Activated CD4-positive, alpha-beta memory T cell treated with anti-CD3 and anti-CD28 coated beads, Interleukin-2, amount 10 ng/mL, durations not matched to agents 7 days and 5 days (primary cell): ENCODE measurements around the gene TRPC4. TPM values are rescaled to one million over a fixed set of nuclear protein-coding genes. Genes with fewer than 3 reads are reported as not detected.

ENCODE experiments used
- CTCF ChIA-PET: fragments of 350-600 bp; sonication (Branson Sonifier 250); formaldehyde crosslinking; loops from one replicate; lab custom pipeline; 2021; ENCODE audit warnings: antibody characterized with exemption, inconsistent platforms; lab: Charles Lee
- POLR2A ChIA-PET: fragments of 350-600 bp; sonication (Branson Sonifier 250); formaldehyde crosslinking; loops from one replicate; lab custom pipeline; 2021; ENCODE audit warnings: antibody characterized with exemption; lab: Charles Lee
- DNase-seq: peaks from one replicate; pipeline ENCODE4 v3.0.0-alpha.2; 2020
- H3K27ac Mint-ChIP-seq: one replicate; pipeline ENCODE4 v1.8.0; 2021; ENCODE audit warnings: mild to moderate bottlenecking, mixed read lengths
- H3K27me3 Mint-ChIP-seq: one replicate; pipeline ENCODE4 v1.8.0; 2021; ENCODE audit warnings: mixed read lengths
- H3K36me3 Mint-ChIP-seq: one replicate; pipeline ENCODE4 v1.8.0; 2021; ENCODE audit warnings: low read depth, mixed read lengths
- H3K4me1 Mint-ChIP-seq: one replicate; pipeline ENCODE4 v1.8.0; 2021; ENCODE audit warnings: mixed read lengths
- H3K4me3 Mint-ChIP-seq: one replicate; pipeline ENCODE4 v1.8.0; 2021; ENCODE audit warnings: mild to moderate bottlenecking, mixed read lengths
- H3K9me3 Mint-ChIP-seq: one replicate; pipeline ENCODE4 v1.8.0; 2021; ENCODE audit warnings: mixed read lengths
- total RNA-seq, 2 experiments: library from RNA; stranded (reverse); gene quantifications; one replicate each; pipeline ENCODE4 v1.2.3, GENCODE V29; 2021

The TRPC4 gene
- total RNA-seq, 2 experiments from 2014 or later, result not detected

DNA sequence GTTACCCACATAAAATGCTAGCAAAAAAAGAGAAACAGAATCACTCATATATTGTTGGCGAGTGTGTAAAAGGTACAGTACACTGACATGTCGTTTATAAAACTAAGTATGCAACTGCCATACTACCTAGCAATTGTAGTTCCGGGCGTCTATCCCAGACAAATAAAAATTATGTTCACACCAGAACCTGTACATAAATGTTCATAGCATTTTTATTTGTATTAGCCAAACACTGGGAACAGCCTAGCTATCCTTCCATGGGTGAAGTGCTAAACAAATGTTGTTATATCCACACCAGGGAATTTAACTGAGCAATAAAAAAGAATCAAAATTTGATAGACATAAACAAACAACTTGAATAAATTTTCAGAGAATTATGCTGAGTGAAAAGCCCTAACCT is 242.1 kb downstream of the TRPC4 start:
- ChIA-PET CTCF (no interaction called here), POLR2A (no interaction called here)
- Mint-ChIP-seq H3K4me3 (no peak overlapping the region), H3K4me1 (no peaks in the 10 kb centered on the region), H3K27me3 (no peaks in the 10 kb centered on the region), H3K9me3 (no peaks in the 10 kb centered on the region), H3K36me3 (no peaks in the 10 kb centered on the region), H3K27ac (no peak overlapping the region)
- no peak for DNase-seq

DNA sequence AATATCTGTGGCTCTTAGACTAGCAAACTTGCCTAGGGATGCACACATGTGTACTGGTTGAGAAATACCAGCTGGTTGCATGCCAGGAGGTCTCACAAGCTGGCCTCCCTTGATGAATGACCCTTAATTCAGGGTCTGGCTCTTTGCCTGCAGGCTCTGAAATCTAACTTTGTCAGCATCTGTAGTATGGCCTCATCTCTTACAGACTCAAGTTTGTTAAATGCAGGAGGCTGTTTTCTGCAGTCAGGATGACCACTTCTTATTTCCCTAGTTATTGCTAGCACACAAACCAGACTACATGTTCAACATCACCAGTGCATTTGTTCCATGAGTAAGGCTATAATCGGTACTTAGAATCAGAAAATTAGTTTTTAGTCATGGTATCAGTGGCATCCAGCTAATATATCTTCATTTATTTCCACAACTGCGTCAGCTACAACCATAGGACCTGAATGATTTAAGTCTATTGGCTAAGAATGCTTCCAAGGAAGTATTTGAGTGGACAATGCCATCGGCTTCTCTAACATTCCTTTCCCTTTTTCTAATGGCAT is 247.7 kb downstream of the TRPC4 start:
- H3K27me3 Mint-ChIP-seq, result no peaks in the 10 kb centered on the region
- H3K36me3 Mint-ChIP-seq, result no peaks in the 10 kb centered on the region
- peaks cover 2% of the 10 kb centered on the region for H3K9me3 Mint-ChIP-seq
- POLR2A ChIA-PET, result no interaction called here
- no peak for DNase-seq
- CTCF ChIA-PET, result no interaction called here
- H3K27ac Mint-ChIP-seq, result no peak overlapping the region
- no peaks in the 10 kb centered on the region for H3K4me1 Mint-ChIP-seq
- H3K4me3 Mint-ChIP-seq, result no peak overlapping the region

DNA sequence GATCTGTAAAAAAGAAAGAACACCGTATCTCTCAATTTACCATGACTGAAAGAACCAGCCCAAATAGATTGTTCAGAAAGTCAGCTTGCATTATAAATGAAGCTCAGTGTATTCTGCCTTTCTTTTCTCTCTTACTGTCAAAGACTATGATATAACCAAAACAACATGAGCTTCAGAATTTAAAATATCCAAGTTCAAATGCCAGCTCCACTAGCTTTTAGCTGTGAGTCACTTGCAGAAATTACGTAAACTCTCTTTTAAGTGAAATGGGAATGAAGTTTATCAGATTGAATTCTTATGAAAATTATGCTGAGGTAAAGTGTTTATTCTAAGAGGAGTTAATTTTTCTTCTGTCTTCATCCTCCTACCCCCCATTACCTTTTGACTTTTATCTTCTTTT is 251.0 kb downstream of the TRPC4 start:
- Mint-ChIP-seq H3K27me3 (no peaks in the 10 kb centered on the region), H3K4me3 (no peak overlapping the region), H3K36me3 (no peaks in the 10 kb centered on the region), H3K9me3 (peaks cover 2% of the 10 kb centered on the region), H3K4me1 (no peaks in the 10 kb centered on the region), H3K27ac (no peak overlapping the region)
- CTCF ChIA-PET, result no interaction called here
- DNase-seq, result no peak
- POLR2A ChIA-PET, result no interaction called here

DNA sequence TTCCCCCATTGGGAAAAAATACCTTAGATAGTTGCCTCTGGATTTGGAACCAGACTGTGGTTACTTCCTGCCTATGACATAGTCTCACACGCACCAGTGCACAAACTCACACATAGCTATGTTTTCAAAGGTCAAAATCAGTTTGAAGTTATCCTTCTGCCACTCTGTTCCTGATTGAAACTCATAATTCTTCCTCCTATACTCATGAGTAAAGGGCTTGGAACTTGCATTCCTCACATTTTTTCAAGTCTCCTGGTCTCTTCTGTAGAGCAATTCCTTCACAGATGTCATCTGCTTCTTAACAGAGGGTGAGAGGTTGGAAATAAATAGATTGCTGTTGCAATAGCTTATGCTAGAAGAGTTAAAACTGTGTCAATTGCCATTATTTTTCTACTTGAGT is 252.4 kb downstream of the TRPC4 start:
- H3K27me3 Mint-ChIP-seq, result no peaks in the 10 kb centered on the region
- no peak overlapping the region for H3K4me3 Mint-ChIP-seq
- POLR2A ChIA-PET, result no interaction called here
- peaks cover 2% of the 10 kb centered on the region for H3K9me3 Mint-ChIP-seq
- no peaks in the 10 kb centered on the region for H3K4me1 Mint-ChIP-seq
- no peak overlapping the region for H3K27ac Mint-ChIP-seq
- DNase-seq, result no peak
- H3K36me3 Mint-ChIP-seq, result no peaks in the 10 kb centered on the region
- CTCF ChIA-PET, result no interaction called here

DNA sequence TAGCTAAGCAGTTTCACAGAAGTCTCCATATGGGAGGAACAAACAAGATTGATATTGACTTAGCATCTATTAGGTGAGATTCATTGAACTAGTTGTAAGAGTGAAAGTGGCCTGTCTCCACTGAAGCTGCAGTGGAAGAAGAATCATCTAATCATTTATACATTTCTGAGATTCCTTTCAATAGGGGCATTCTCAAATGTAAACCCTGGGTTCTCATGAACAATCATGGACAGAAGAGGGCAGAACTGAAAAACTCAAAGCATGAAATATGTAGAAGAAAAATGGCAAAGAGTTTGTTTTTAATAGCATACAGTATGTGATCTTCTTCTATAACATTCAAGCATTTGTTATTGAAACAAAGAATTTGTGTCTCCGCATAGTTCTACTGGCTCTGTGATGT is 253.4 kb downstream of the TRPC4 start:
- no peaks in the 10 kb centered on the region for H3K27me3 Mint-ChIP-seq
- ChIA-PET CTCF (no interaction called here), POLR2A (no interaction called here)
- H3K36me3 Mint-ChIP-seq, result no peaks in the 10 kb centered on the region
- H3K4me1 Mint-ChIP-seq, result no peaks in the 10 kb centered on the region
- DNase-seq, result no peak
- H3K4me3 Mint-ChIP-seq, result no peak overlapping the region
- H3K27ac Mint-ChIP-seq, result no peak overlapping the region
- peaks cover 2% of the 10 kb centered on the region for H3K9me3 Mint-ChIP-seq

DNA sequence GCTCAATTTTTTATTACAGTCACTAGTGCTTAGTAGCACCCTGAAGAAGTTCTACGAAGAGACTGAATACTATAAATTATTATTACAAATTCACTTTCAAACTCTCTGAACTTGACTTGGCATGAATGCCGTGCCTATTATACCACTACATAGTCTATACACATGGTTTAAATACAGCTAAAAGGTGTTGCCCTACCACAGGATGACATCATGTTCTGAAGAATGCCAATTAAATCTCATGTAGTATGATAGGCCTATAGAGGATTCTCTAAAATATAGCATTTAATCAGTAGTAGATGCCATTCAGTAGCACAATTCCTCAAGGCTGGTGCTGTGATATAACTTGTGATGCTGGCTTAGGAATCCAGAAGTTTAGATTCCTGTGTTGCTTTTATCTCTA is 254.3 kb downstream of the TRPC4 start:
- H3K4me1 Mint-ChIP-seq, result no peaks in the 10 kb centered on the region
- POLR2A ChIA-PET, result no interaction called here
- CTCF ChIA-PET, result no interaction called here
- DNase-seq, result no peak
- H3K4me3 Mint-ChIP-seq, result no peak overlapping the region
- no peak overlapping the region for H3K27ac Mint-ChIP-seq
- peaks cover 2% of the 10 kb centered on the region for H3K9me3 Mint-ChIP-seq
- no peaks in the 10 kb centered on the region for H3K27me3 Mint-ChIP-seq
- no peaks in the 10 kb centered on the region for H3K36me3 Mint-ChIP-seq

DNA sequence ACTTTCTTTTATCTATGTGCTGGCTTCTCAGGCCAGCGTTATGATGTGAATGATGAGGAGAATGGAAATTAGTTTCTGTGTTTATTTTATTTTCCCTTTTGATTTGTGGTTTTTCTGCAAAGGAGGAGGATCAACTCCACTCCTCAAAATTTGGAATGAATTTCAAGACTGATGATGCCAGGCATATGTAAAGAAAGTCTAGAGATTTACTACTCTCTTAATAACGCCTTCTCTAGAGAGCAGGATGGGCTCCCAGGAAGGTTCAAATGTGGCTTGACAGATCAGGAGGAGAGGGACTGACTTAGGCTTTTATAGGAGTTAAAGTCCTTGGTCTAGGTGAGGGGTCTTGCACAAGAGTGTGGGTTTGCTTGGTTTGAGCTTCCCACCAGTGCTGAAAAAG is 255.9 kb downstream of the TRPC4 start:
- POLR2A ChIA-PET, result no interaction called here
- Mint-ChIP-seq H3K27ac (no peak overlapping the region), H3K4me3 (no peak overlapping the region), H3K9me3 (no peaks in the 10 kb centered on the region), H3K4me1 (no peaks in the 10 kb centered on the region), H3K36me3 (no peaks in the 10 kb centered on the region), H3K27me3 (no peaks in the 10 kb centered on the region)
- no peak for DNase-seq
- CTCF ChIA-PET, result no interaction called here

DNA sequence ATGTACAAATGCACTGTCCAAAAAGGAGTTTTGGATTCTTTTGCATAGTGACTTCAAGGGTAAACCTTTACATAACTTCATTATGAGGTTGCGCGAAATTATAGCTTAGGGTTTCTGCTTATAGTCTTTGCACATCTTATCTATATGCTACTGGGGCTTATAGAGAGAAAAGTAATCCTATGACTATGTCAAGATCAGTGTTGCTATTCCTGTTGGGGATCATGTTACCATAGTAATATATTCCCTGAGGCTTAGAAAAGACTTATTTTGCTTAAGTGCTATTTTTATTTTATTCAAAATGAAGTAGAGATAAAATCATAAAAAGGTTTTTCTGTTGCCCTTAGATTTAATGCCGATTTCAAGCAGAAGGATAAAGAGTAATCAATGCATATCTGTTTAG is 256.3 kb downstream of the TRPC4 start:
- Mint-ChIP-seq H3K27ac (no peak overlapping the region), H3K27me3 (no peaks in the 10 kb centered on the region), H3K4me3 (no peak overlapping the region), H3K4me1 (no peaks in the 10 kb centered on the region), H3K9me3 (no peaks in the 10 kb centered on the region), H3K36me3 (no peaks in the 10 kb centered on the region)
- DNase-seq, result no peak
- ChIA-PET POLR2A (no interaction called here), CTCF (no interaction called here)

DNA sequence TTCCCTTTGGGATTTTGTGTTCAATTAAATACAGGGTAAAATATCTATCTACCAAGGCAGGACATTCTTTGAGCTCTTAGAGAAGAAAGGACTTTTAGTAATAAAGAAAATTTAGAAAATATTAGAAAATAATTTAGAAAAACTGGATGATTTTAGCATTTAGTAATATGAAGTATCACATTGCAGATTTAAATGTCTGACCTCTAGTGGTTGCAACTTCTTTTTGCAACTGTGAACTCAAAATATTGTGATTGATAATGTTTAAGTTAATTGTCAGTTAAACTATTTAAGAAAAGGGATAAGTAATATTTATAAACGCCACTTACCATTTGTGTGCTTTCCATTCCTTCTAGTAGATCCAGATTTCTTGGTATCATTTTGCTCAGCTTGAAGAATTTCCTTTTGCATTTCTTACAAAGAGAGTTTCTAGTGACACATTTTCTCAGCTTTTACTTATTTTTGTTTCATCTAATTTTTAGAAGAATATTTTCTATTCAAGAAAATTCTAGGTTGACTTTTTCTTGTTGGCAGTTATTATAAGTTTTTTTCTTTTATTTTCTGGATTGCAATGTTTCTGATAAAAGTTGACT is 260.7 kb downstream of the TRPC4 start:
- ChIA-PET CTCF (no interaction called here), POLR2A (no interaction called here)
- no peak overlapping the region for H3K4me3 Mint-ChIP-seq
- H3K4me1 Mint-ChIP-seq, result no peaks in the 10 kb centered on the region
- DNase-seq, result no peak
- H3K27me3 Mint-ChIP-seq, result no peaks in the 10 kb centered on the region
- no peak overlapping the region for H3K27ac Mint-ChIP-seq
- no peaks in the 10 kb centered on the region for H3K36me3 Mint-ChIP-seq
- peaks cover 6% of the 10 kb centered on the region for H3K9me3 Mint-ChIP-seq

DNA sequence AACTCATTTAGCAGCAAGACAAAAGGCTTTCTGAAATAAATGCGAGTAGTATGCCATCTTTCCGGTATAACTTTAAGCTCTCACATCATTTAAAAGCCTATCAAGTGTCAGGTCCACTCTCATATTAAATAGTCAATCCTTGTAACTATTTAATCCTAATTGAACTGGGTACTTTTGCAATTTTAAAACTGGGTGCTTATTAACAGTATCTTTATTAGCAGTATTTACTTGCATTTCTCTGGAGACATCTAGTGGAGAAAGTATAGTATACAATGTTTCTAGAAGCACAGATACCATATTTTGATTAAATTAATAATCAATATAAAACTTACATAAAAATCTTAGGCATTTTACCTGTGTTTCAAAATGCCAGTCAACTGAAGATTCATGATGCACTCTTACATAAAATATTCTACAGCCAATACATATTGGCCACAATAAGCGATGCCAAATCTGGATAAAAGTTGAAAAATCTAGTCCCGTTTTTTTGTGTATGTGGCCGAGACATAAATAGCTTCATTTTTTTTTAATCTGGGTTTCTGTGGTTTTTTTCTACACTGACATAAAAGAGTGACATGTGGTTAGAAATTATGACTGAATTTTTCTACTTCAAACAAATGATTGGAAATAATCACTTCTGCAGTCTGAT is 266.7 kb downstream of the TRPC4 start:
- POLR2A ChIA-PET, result no interaction called here

DNA sequence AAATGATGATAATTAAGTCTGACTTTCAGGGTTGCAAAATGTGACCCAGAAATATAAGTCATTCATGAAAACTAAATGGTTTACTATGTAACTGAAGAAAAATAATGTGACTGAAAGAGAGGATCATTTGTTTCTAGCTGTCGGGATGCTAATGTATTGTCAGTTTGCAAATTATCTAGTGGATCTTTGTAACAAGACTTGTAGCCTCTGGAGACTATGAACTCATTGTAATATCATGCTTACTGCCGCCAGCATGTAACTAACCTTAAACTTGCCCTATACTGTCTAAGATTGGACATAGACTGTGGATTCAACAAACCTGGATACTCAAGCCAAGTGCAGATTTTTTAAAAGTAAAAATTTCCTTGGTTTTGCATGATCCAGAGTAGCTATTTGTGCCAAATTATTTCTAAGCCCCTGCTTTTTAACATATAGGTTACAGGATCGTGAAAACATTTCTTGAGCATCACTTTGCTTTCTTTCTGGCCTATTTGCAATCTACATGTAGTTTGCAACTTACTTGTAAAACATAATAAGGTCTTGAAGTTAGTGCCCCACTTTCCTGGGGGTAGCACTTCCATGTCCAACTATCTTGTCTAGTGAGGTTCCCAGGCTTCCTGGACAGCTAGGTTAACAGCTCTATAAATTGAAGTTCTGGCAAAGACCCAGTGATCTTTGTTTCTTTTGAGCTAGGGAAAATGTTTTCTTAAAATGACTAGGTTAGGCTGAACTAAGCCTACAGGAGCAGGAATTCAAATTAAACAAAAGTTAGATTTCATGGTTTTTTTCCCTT is 267.7 kb downstream of the TRPC4 start:
- Mint-ChIP-seq H3K9me3 (peaks cover 2% of the 10 kb centered on the region), H3K36me3 (no peaks in the 10 kb centered on the region), H3K4me1 (no peaks in the 10 kb centered on the region), H3K27ac (no peak overlapping the region), H3K27me3 (no peaks in the 10 kb centered on the region), H3K4me3 (no peak overlapping the region)
- CTCF ChIA-PET, result no interaction called here
- DNase-seq, result no peak
- POLR2A ChIA-PET, result no interaction called here

More for the DNA sequence above, 266.7 kb downstream of the TRPC4 start:
- Mint-ChIP-seq H3K4me1 (no peaks in the 10 kb centered on the region), H3K27ac (no peak overlapping the region), H3K4me3 (no peak overlapping the region), H3K36me3 (no peaks in the 10 kb centered on the region), H3K27me3 (no peaks in the 10 kb centered on the region), H3K9me3 (peaks cover 6% of the 10 kb centered on the region)
- DNase-seq, result no peak
- CTCF ChIA-PET, result no interaction called here

DNA sequence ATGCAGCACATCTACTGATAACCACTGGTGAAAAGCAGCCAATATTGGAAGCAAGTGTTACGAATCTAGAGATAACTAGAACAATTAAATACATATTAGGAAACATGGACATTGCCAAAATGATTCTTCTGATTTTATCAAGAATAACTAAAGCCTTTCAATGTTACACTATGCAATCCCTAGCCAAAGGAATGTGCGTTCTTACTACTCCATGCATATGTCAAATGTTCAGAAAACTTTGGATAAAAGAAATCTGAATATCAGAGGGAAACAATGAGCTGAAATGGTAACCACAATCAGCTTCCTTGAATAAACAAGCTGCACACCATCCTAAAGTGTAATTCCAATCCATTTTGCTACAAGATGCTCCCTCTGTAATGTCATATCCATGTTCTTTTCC is 270.1 kb downstream of the TRPC4 start:
- Mint-ChIP-seq H3K27me3 (no peaks in the 10 kb centered on the region), H3K4me3 (no peak overlapping the region), H3K27ac (no peak overlapping the region), H3K36me3 (no peaks in the 10 kb centered on the region), H3K9me3 (no peaks in the 10 kb centered on the region), H3K4me1 (no peaks in the 10 kb centered on the region)
- CTCF ChIA-PET, result no interaction called here
- no peak for DNase-seq
- POLR2A ChIA-PET, result no interaction called here

DNA sequence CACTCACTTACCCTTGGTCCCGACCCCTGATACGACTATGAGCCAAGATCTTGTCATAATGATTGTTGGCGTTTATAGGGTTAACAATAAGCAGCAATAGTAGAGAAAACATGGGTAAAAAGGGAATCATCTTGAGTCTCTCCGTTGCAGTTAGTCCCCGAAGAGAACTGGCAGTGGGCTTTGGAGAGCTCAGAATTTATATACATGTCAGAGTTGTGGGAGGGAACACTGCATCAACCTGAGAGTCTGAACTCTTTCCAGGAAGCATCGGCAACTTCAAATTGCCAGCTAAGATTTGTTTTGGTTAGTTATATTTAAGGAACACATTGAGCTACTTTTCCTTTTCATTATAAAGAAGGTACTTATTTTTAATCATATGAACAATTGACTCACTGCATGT is 271.0 kb downstream of the TRPC4 start, which contains the start of gene POSTN:
Gene POSTN (minus strand): TSS at position 172 of the 400 bp plus-strand sequence. CDS start 42 bp downstream, at position 130.
- Mint-ChIP-seq H3K27ac (no peak within 1 kb of the TSS), H3K27me3 (no peaks in the 10 kb centered on the region), H3K4me3 (no peak within 1 kb of the TSS), H3K9me3 (no peaks in the 10 kb centered on the region), H3K4me1 (no peaks in the 10 kb centered on the region), H3K36me3 (no peaks in the 10 kb centered on the region)
- ChIA-PET CTCF (no interaction called here), POLR2A (no interaction called here)
- DNase-seq, result no peak
